Endothelial cell of umbilical vein (primary cell): Measurements from ENCODE around the gene ABI3. TPM values are rescaled to one million over a fixed set of nuclear protein-coding genes. Genes with fewer than 3 reads are reported as not detected.
"Not testable (repeated sequence)": the region's sequence is repeated elsewhere in the genome, so short reads cannot be mapped to it uniquely, and the experiment has no call there.

Source experiments
- BruUV-seq: library from RNA; stranded (reverse); fragments of 400-500 nt; replicated peaks from 2 replicates; lab custom pipeline; 2021; lab: Mats Ljungman, UMichigan
- CTCF ChIA-PET: fragments of 300-600, 350-600 bp; sonication (Branson Sonifier 250); formaldehyde crosslinking; loops from one replicate; lab custom pipeline; 2021; ENCODE audit warnings: antibody characterized with exemption, inconsistent platforms; lab: Charles Lee
- POLR2A ChIA-PET: fragments of 300-600, 350-600 bp; sonication (Branson Sonifier 250); formaldehyde crosslinking; loops from one replicate; lab custom pipeline; 2021; ENCODE audit warnings: antibody characterized with exemption, inconsistent platforms; lab: Charles Lee
- DNase-seq: peaks from one replicate; pipeline ENCODE4 v3.0.0-alpha.2; 2011; ENCODE audit warnings: low read depth, low spot score
- FAIRE-seq: peaks from 2 replicates; lab custom pipeline; 2011; peaks lifted over from hg19 to GRCh38; lab: Jason Lieb, UNC
- H2AFZ ChIP-seq: 2 replicates; pipeline ENCODE4 v1.6.0; 2012; ENCODE audit warnings: low read depth, low read length, control low read depth, inconsistent platforms
- H3K27ac ChIP-seq: 2 replicates; pipeline ENCODE4 v1.5.1; 2011; ENCODE audit warnings: low read depth, mild to moderate bottlenecking, control low read depth, low read length, moderate library complexity; ENCODE audit not compliant: insufficient read depth
- H3K27me3 ChIP-seq, 2 experiments: 2 replicates each; pipeline versions ENCODE4 v1.6.0 to v1.6.1; 2011; ENCODE audit warnings: low read length in 2 of 2, mixed read lengths in 1 of 2; ENCODE audit not compliant: control insufficient read depth in 2 of 2, insufficient read depth in 2 of 2
- H3K36me3 ChIP-seq, 2 experiments: 2 replicates in 1 of 2; 3 replicates in 1 of 2; pipeline ENCODE4 v1.5.1; 2011; ENCODE audit warnings: low read length in 2 of 2, mild to moderate bottlenecking in 1 of 2, moderate library complexity in 1 of 2; ENCODE audit not compliant: control insufficient read depth in 2 of 2, insufficient read depth in 2 of 2; ENCODE audit errors: extremely low read depth in 1 of 2
- H3K4me1 ChIP-seq: 3 replicates; pipeline ENCODE4 v1.5.1; 2011; ENCODE audit warnings: mild to moderate bottlenecking, low read length; ENCODE audit not compliant: control insufficient read depth, insufficient read depth; ENCODE audit errors: extremely low read depth
- H3K4me2 ChIP-seq: 2 replicates; pipeline ENCODE4 v1.6.1; 2011; ENCODE audit warnings: low read length, control low read depth, mixed read lengths; ENCODE audit not compliant: insufficient read depth
- H3K4me3 ChIP-seq, 3 experiments: fragments of 200-600 bp in 1 of 3; sonication (generic), shearing (Covaris generic) in 1 of 3; replicated peaks in 1 of 3; 2 replicates each; pipeline ENCODE4 v1.5.1; 2011 to 2016; ENCODE audit warnings: control low read depth in 3 of 3, low read length in 3 of 3, mild to moderate bottlenecking in 2 of 3, inconsistent platforms in 1 of 3, low read depth in 1 of 3, moderate library complexity in 1 of 3; ENCODE audit not compliant: insufficient read depth in 1 of 3
- H3K79me2 ChIP-seq: 2 replicates; pipeline ENCODE4 v1.6.0; 2012; ENCODE audit warnings: low read length, inconsistent platforms; ENCODE audit not compliant: control insufficient read depth, insufficient read depth
- H3K9ac ChIP-seq: replicated peaks from 2 replicates; pipeline ENCODE3; 2011; ENCODE audit warnings: low read length, control low read depth; ENCODE audit not compliant: insufficient read depth; ENCODE audit errors: extremely low read depth
- H3K9me1 ChIP-seq: replicated peaks from 3 replicates; pipeline ENCODE4 v1.6.0; 2011; ENCODE audit warnings: mild to moderate bottlenecking, low read length; ENCODE audit not compliant: control insufficient read depth, insufficient read depth; ENCODE audit errors: extremely low read depth
- H3K9me3 ChIP-seq: replicated peaks from 2 replicates; pipeline ENCODE4 v1.5.1; 2012; ENCODE audit warnings: low read length, inconsistent platforms; ENCODE audit not compliant: control insufficient read depth, insufficient read depth
- H4K20me1 ChIP-seq: replicated peaks from 2 replicates; pipeline ENCODE3; 2011; ENCODE audit warnings: mild to moderate bottlenecking, low read length; ENCODE audit not compliant: control insufficient read depth, insufficient read depth; ENCODE audit errors: extremely low read depth
- EZH2 ChIP-seq: IDR thresholded peaks from 2 replicates; pipeline ENCODE4 v1.6.1; 2012; ENCODE audit warnings: borderline replicate concordance, low read depth, mild to moderate bottlenecking, moderate library complexity, low read length, inconsistent platforms; ENCODE audit not compliant: severe bottlenecking
- FOS ChIP-seq: IDR thresholded peaks from 2 replicates; pipeline ENCODE4 v1.6.1; 2011; ENCODE audit warnings: mild to moderate bottlenecking, low read length, moderate library complexity, borderline replicate concordance; ENCODE audit not compliant: insufficient read depth
- GATA2 ChIP-seq: IDR thresholded peaks from 2 replicates; pipeline ENCODE4 v1.7.0; 2011; ENCODE audit warnings: low read depth, mild to moderate bottlenecking, moderate library complexity, mixed read lengths, low read length; ENCODE audit not compliant: insufficient read length, insufficient read depth
- JUN ChIP-seq: IDR thresholded peaks from 2 replicates; pipeline ENCODE4 v1.6.1; 2011; ENCODE audit warnings: borderline replicate concordance, low read depth; ENCODE audit not compliant: insufficient read length, insufficient read depth
- MAX ChIP-seq: IDR thresholded peaks from 2 replicates; pipeline ENCODE4 v1.6.1; 2011; ENCODE audit not compliant: insufficient read depth, insufficient read length
- MYC ChIP-seq: IDR thresholded peaks from one replicate; pipeline ENCODE4 v1.6.1; 2011; ENCODE audit warnings: mild to moderate bottlenecking, low read depth, low read length
- POLR2A ChIP-seq: IDR thresholded peaks from 2 replicates; pipeline ENCODE4 v1.6.1; 2012; ENCODE audit warnings: low read depth, mild to moderate bottlenecking, control low read depth, low read length
- POLR2AphosphoS5 ChIP-seq: IDR thresholded peaks from 2 replicates; pipeline ENCODE4 v1.6.1; 2012; ENCODE audit warnings: low read depth, mild to moderate bottlenecking, control low read depth, low read length, moderate library complexity; ENCODE audit not compliant: insufficient read depth
- dilution Hi-C: fragments of 300-500 bp; cut with MboI; formaldehyde crosslinking; loops from one replicate; pipeline ENCODE4 v1.15.0; 2019; ENCODE audit warnings: low sequenced_read_pairs; ENCODE audit not compliant: extremely low pct_ligation_motif_present
- intact Hi-C: fragments of 100-400 bp; cut with micrococcal nuclease; formaldehyde crosslinking; loops from one replicate; pipeline ENCODE4 v1.10.0; 2022
- polyA plus RNA-seq, 4 experiments: library from polyadenylated mRNA; depleted of rRNA in 3 of 4; stranded (reverse) in 3 of 4; unstranded in 1 of 4; fragments of >200 nt; gene quantifications; 2 replicates each; pipeline versions ENCODE4 v1.2.1 to v1.2.3, GENCODE V29; 2011 to 2012; ENCODE audit warnings: missing spikeins in 1 of 4
- total RNA-seq: library from RNA; stranded (reverse); gene quantifications from 2 replicates; pipeline ENCODE4 v1.2.3, GENCODE V29; 2021
- TF ChIP-seq, protein P1 (sequence below), 2 donors: IDR thresholded peaks; 1 replicate in 1 of 2; 2 replicates in 1 of 2; pipeline ENCODE4 v1.5.1; 2011; ENCODE audit warnings: low read length in 2 of 2, mild to moderate bottlenecking in 2 of 2, moderate library complexity in 2 of 2, control low read depth in 1 of 2, inconsistent platforms in 1 of 2, low read depth in 1 of 2; ENCODE audit not compliant: insufficient read depth in 1 of 2; ENCODE audit errors: extremely low read depth in 1 of 2

Gene ABI3
- total and polyA plus RNA-seq, 2 donors (not counting 3 experiments of a cell fraction or from before 2014, with no cell fraction given): 35.2 to 35.5 TPM

GRCh38 chr17:49183801-49184200, 26.7 kb upstream of the ABI3 start:
- Histone ChIP-seq H3K9ac (no peak overlapping the region), H3K9me1 (no peaks in the 10 kb centered on the region), H3K9me3 (no peaks in the 10 kb centered on the region), H4K20me1 (no peaks in the 10 kb centered on the region), H3K4me3 (no peak overlapping the region), H3K27me3 (no peaks in the 10 kb centered on the region), H2AFZ (no peak overlapping the region), H3K27ac (no peak overlapping the region), H3K79me2 (no peaks in the 10 kb centered on the region), H3K36me3 (no peaks in the 10 kb centered on the region), H3K4me1 (no peaks in the 10 kb centered on the region), H3K4me2 (no peak overlapping the region)
- intact Hi-C loops (no loop called here), dilution Hi-C loops (no loop called here)
- ChIA-PET CTCF (interaction anchor here (3.8 kb wide), 1 partner anchor 107 kb away, joined by 14 read pairs; no protein-coding TSS in a partner anchor), POLR2A (no interaction called here)
- TF ChIP-seq MAX (no peak), MYC (no peak), POLR2A (no peak), GATA2 (no peak), FOS (no peak), JUN (no peak), EZH2 (no peak), POLR2AphosphoS5 (no peak)
- TF ChIP-seq, protein P1, sequence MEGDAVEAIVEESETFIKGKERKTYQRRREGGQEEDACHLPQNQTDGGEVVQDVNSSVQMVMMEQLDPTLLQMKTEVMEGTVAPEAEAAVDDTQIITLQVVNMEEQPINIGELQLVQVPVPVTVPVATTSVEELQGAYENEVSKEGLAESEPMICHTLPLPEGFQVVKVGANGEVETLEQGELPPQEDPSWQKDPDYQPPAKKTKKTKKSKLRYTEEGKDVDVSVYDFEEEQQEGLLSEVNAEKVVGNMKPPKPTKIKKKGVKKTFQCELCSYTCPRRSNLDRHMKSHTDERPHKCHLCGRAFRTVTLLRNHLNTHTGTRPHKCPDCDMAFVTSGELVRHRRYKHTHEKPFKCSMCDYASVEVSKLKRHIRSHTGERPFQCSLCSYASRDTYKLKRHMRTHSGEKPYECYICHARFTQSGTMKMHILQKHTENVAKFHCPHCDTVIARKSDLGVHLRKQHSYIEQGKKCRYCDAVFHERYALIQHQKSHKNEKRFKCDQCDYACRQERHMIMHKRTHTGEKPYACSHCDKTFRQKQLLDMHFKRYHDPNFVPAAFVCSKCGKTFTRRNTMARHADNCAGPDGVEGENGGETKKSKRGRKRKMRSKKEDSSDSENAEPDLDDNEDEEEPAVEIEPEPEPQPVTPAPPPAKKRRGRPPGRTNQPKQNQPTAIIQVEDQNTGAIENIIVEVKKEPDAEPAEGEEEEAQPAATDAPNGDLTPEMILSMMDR (IDR thresholded peaks at IDR 0.05; ENCODE audit: extremely low read depth in 1 of 2, insufficient read depth in 1 of 2, low read depth in 1 of 2, low read length in 2 of 2): no peak
- no peak for FAIRE-seq
- no TSS peak for BruUV-seq
- DNase-seq: no peak

GRCh38 chr17:49184522-49184921, 26.0 kb upstream of the ABI3 start:
- DNase-seq, H3K9me3 ChIP-seq, H3K27me3 ChIP-seq, H3K27ac ChIP-seq, H4K20me1 ChIP-seq, H3K9ac ChIP-seq, POLR2A ChIA-PET, H3K4me1 ChIP-seq, H3K9me1 ChIP-seq, BruUV-seq, dilution Hi-C loops, H3K79me2 ChIP-seq, H3K4me2 ChIP-seq, FAIRE-seq, H3K36me3 ChIP-seq, intact Hi-C loops, H3K4me3 ChIP-seq, H2AFZ ChIP-seq: not testable (repeated sequence)
- CTCF ChIA-PET: interaction anchor here (3.8 kb wide), 1 partner anchor 106 kb away, joined by 14 read pairs; no protein-coding TSS in a partner anchor

DNA sequence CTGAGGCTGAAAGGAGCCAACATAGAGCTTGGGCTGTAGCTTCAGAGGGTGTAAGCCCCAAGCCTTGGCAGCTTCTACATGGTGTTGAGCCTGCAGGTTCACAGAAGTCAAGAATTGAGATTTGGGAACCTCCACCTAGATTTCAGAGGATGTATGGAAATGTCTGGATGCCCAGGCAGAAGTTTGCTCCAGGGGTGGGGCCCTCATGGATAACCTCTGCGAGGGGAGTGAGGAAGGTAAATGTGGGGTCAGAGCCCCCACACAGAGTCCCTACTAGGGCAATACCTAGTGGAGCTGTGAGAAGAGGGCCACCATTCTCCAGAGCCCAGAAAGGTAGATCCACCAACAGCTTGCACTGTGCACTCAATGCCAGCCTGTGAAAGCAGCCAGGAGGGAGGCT, 25.1 kb upstream of the ABI3 start:
- BruUV-seq, dilution Hi-C loops, H3K27ac ChIP-seq, H3K27me3 ChIP-seq, H3K4me2 ChIP-seq, H3K4me1 ChIP-seq, H3K9me3 ChIP-seq, POLR2A ChIA-PET, H3K4me3 ChIP-seq, DNase-seq, intact Hi-C loops, FAIRE-seq, H3K79me2 ChIP-seq, H4K20me1 ChIP-seq, H2AFZ ChIP-seq, H3K36me3 ChIP-seq, H3K9ac ChIP-seq, H3K9me1 ChIP-seq: not testable (repeated sequence)
- CTCF ChIA-PET: interaction anchor here (0.9 to 3.8 kb wide), 2 partner anchors 39 to 106 kb away, joined by 3 to 14 read pairs; no protein-coding TSS in a partner anchor
